C4-2B (cell line): Measurements from ENCODE around the gene MAOB.
"Not testable (repeated sequence)": the region's sequence is repeated elsewhere in the genome, so short reads cannot be mapped to it uniquely, and the experiment has no call there.

ENCODE experiments used
- H3K27ac ChIP-seq: fragments of 450-650 bp; 2 replicates; pipeline ENCODE4 v1.5.1; 2017
- CTCF ChIP-seq: fragments of 450-650 bp; conservative IDR thresholded peaks from 2 replicates; pipeline ENCODE4 v1.5.1; 2017; ENCODE audit warnings: mild to moderate bottlenecking
- ZFX ChIP-seq: fragments of 450-650 bp; IDR thresholded peaks from 2 replicates; pipeline ENCODE4 v1.6.1; 2017

Gene MAOB

GRCh38 chrX:43882294-43882681 is at the start of gene MAOB:
Gene MAOB (minus strand): TSS chrX:43882450. CDS start chrX:43882299, 151 bp downstream.
- TF ChIP-seq ZFX = no peak
- TF ChIP-seq CTCF = no peak
- H3K27ac ChIP-seq = no peak within 1 kb of the TSS

GRCh38 chrX:43922032-43922431 is 39.8 kb upstream of the MAOB start:
- not testable (repeated sequence) for H3K27ac ChIP-seq

GRCh38 chrX:43910772-43911171 is 28.5 kb upstream of the MAOB start:
- peak overlapping the region; percentile 61 for H3K27ac ChIP-seq

GRCh38 chrX:43910012-43910411 is 27.8 kb upstream of the MAOB start:
- TF ChIP-seq ZFX (no peak), CTCF (no peak)
- peak overlapping the region; percentile 61; the same call in 1 of the 2 replicates for H3K27ac ChIP-seq

- no peak overlapping the region for H3K27ac ChIP-seq
- TF ChIP-seq ZFX = no peak
- no peak for TF ChIP-seq CTCF
Measured at GRCh38 chrX:43909141-43909540, 26.9 kb upstream of the MAOB start.

- H3K27ac ChIP-seq = no peak overlapping the region
- TF ChIP-seq ZFX = no peak
- TF ChIP-seq CTCF = no peak
Measured at GRCh38 chrX:43899878-43900815, 17.9 kb upstream of the MAOB start.

- TF ChIP-seq CTCF (no peak), ZFX (no peak)
- no peak overlapping the region for H3K27ac ChIP-seq
Measured at GRCh38 chrX:43898406-43899035, 16.3 kb upstream of the MAOB start.

GRCh38 chrX:43897290-43897689 is 15.0 kb upstream of the MAOB start:
- TF ChIP-seq ZFX (no peak), CTCF (no peak)

More at GRCh38 chrX:43897290-43897689, 15.0 kb upstream of the MAOB start:
- H3K27ac ChIP-seq = no peak overlapping the region
